K562 (cell line): ENCODE results near the gene CCDC148. TPM values are rescaled to one million over a fixed set of nuclear protein-coding genes. Genes with fewer than 3 reads are reported as not detected.

ENCODE experiments used
- BMI1 ChIP-seq: fragments of 150-350 bp; IDR thresholded peaks from 2 replicates; pipeline ENCODE4 v1.6.1; 2014; ENCODE audit warnings: low read length
- CREB1 ChIP-seq, 2 experiments: sonication (generic) in 1 of 2; formaldehyde crosslinking in 1 of 2; IDR thresholded peaks; 2 replicates each; pipeline versions ENCODE4 v1.6.1 to v1.8.0; 2012 to 2022; ENCODE audit warnings: inconsistent platforms in 1 of 2, mild to moderate bottlenecking in 1 of 2, missing genetic modification reagents in 1 of 2, moderate library complexity in 1 of 2
- CREM ChIP-seq: IDR thresholded peaks from 2 replicates; pipeline ENCODE4 v1.6.1; 2014; ENCODE audit warnings: antibody characterized with exemption, low read depth
- CSDE1 ChIP-seq, 2 experiments: fragments of 450-650 bp; IDR thresholded peaks; 2 replicates each; pipeline ENCODE4 v1.6.1; 2016; ENCODE audit warnings: mild to moderate bottlenecking in 1 of 2
- E2F6 ChIP-seq, 2 experiments: IDR thresholded peaks; 2 replicates each; pipeline ENCODE4 v1.6.1; 2011; ENCODE audit warnings: borderline replicate concordance in 1 of 2, control low read depth in 1 of 2, low read depth in 1 of 2, low read length in 1 of 2, mild to moderate bottlenecking in 1 of 2, mixed read lengths in 1 of 2, moderate library complexity in 1 of 2; ENCODE audit not compliant: insufficient read depth in 1 of 2, insufficient read length in 1 of 2, poor library complexity in 1 of 2, severe bottlenecking in 1 of 2; ENCODE audit errors: extremely low read depth in 1 of 2
- ESRRA ChIP-seq: fragments of 450-650 bp; IDR thresholded peaks from 2 replicates; pipeline ENCODE4 v1.6.1; 2014; ENCODE audit warnings: low read depth, mild to moderate bottlenecking, moderate library complexity, borderline replicate concordance
- HNRNPL ChIP-seq: fragments of 200-400 bp; formaldehyde crosslinking; IDR thresholded peaks from 2 replicates; pipeline ENCODE4 v1.6.1; 2017; ENCODE audit warnings: low read depth, mild to moderate bottlenecking, low read length
- JUN ChIP-seq, 2 experiments: sonication (generic) in 1 of 2; formaldehyde crosslinking in 1 of 2; IDR thresholded peaks; 2 replicates each; pipeline versions ENCODE4 v1.6.1 to v1.8.0; 2012 to 2022; ENCODE audit warnings: borderline replicate concordance in 2 of 2, mild to moderate bottlenecking in 2 of 2, improper control_type of control experiment in 1 of 2, low read depth in 1 of 2, low read length in 1 of 2, missing genetic modification reagents in 1 of 2
- MXI1 ChIP-seq: IDR thresholded peaks from 2 replicates; pipeline ENCODE4 v1.6.1; 2011; ENCODE audit warnings: low read depth, mild to moderate bottlenecking, improper control_type of control experiment, low read length
- NR2C1 ChIP-seq, 2 experiments: fragments of 450-650 bp; IDR thresholded peaks; 2 replicates each; pipeline ENCODE4 v1.6.1; 2017; ENCODE audit warnings: mild to moderate bottlenecking in 2 of 2, antibody characterized with exemption in 1 of 2, inconsistent platforms in 1 of 2, missing compliant biosample characterization in 1 of 2, missing genetic modification characterization in 1 of 2
- NRF1 ChIP-seq, 2 experiments: fragments of 450-650 bp; IDR thresholded peaks in 1 of 2; conservative IDR thresholded peaks in 1 of 2; 2 replicates each; pipeline ENCODE4 v1.6.1; 2014; ENCODE audit warnings: mild to moderate bottlenecking in 2 of 2
- RB1 ChIP-seq: fragments of 450-650 bp; IDR thresholded peaks from 2 replicates; pipeline ENCODE4 v1.6.1; 2017; ENCODE audit warnings: low read depth, mild to moderate bottlenecking
- RBM17 ChIP-seq: fragments of 200-400 bp; formaldehyde crosslinking; IDR thresholded peaks from 2 replicates; pipeline ENCODE4 v1.6.1; 2017; ENCODE audit warnings: low read depth, mild to moderate bottlenecking, low read length, borderline replicate concordance
- RCOR1 ChIP-seq, 2 experiments: IDR thresholded peaks; 2 replicates each; pipeline ENCODE4 v1.6.1; 2012; ENCODE audit warnings: low read depth in 2 of 2, low read length in 2 of 2, borderline replicate concordance in 1 of 2, improper control_type of control experiment in 1 of 2
- RFX5 ChIP-seq: IDR thresholded peaks from 2 replicates; pipeline ENCODE4 v1.6.1; 2011; ENCODE audit warnings: low read depth, mild to moderate bottlenecking, improper control_type of control experiment, low read length
- YY1 ChIP-seq, 3 experiments: IDR thresholded peaks; 2 replicates each; pipeline ENCODE4 v1.6.1; 2011; ENCODE audit warnings: low read length in 2 of 3, mild to moderate bottlenecking in 2 of 3, moderate library complexity in 2 of 3, borderline replicate concordance in 1 of 3, control low read depth in 1 of 3, low read depth in 1 of 3; ENCODE audit not compliant: insufficient read depth in 3 of 3, insufficient replicate concordance in 2 of 3, control insufficient read depth in 1 of 3, insufficient read length in 1 of 3; ENCODE audit errors: extremely low read depth in 1 of 3
- ZBTB12 ChIP-seq: fragments of 250-450 bp; sonication (Bioruptor Pico); IDR thresholded peaks from 2 replicates; pipeline ENCODE4 v1.4.0; 2020
- ZEB2 ChIP-seq: fragments of 450-650 bp; IDR thresholded peaks from 2 replicates; pipeline ENCODE4 v1.6.1; 2016
- ZNF347 ChIP-seq: fragments of 450-650 bp; formaldehyde crosslinking; IDR thresholded peaks from 2 replicates; pipeline ENCODE4 v1.4.0; 2020; ENCODE audit warnings: low read depth, mild to moderate bottlenecking, moderate library complexity
- ZNF511 ChIP-seq: sonication (generic); formaldehyde crosslinking; IDR thresholded peaks from 2 replicates; pipeline ENCODE4 v1.8.0; 2022; ENCODE audit warnings: mild to moderate bottlenecking, missing genetic modification reagents
- polyA plus RNA-seq, 8 experiments: library from polyadenylated mRNA; depleted of rRNA in 4 of 8; stranded (reverse) in 5 of 8; unstranded in 3 of 8; fragments of >200 nt; fragmentation: Nextera tagmentation in 2 of 8; fragmentation: Illumina TruSeq in 1 of 8; extraction: Ambion mirVana in 2 of 8; extraction: Trizol in 1 of 8; gene quantifications; 2 replicates each; pipeline versions ENCODE4 v1.2.1 to v1.2.3, GENCODE V29; 2011 to 2014; ENCODE audit warnings: inconsistent platforms in 1 of 8, missing spikeins in 1 of 8
- total RNA-seq, 7 experiments: library from RNA; depleted of rRNA in 6 of 7; stranded (reverse); fragments of >200 nt in 6 of 7; fragmentation: Illumina TruSeq in 2 of 7; extraction: Trizol in 2 of 7; gene quantifications; 2 replicates each; pipeline versions ENCODE4 v1.2.1 to v1.2.3, GENCODE V29; 2011 to 2021; ENCODE audit warnings: low replicate concordance in 1 of 7

The CCDC148 gene
- total and polyA plus RNA-seq, 9 of the 15 experiments (the other 6 are each of a cell fraction or from before 2014, with no cell fraction given): 0.10 to 1.4 (median 0.65) TPM

GRCh38 chr2:158456309-158457066, at the start of gene CCDC148, which contains the start of gene PKP4 (continued):
- TF ChIP-seq BMI1 (peak; percentile 66; the same call in 1 of the 2 replicates), E2F6 (IDR thresholded peaks at IDR 0.05; ENCODE audit: borderline replicate concordance in 1 of 2, extremely low read depth in 1 of 2, insufficient read depth in 1 of 2, insufficient read length in 1 of 2, low read depth in 1 of 2, low read length in 1 of 2, poor library complexity in 1 of 2, severe bottlenecking in 1 of 2) (peak in 1 of 2 experiments; percentile 98), ZEB2 (0 out of 2 replicates have a peak, but pooled peaks have one; percentile 31), RBM17 (no peak), JUN (IDR thresholded peaks at IDR 0.05; ENCODE audit: borderline replicate concordance, low read depth, low read length) (no peak), JUN (CRISPR knock-in tag; IDR thresholded peaks at IDR 0.05; ENCODE audit: borderline replicate concordance) (peak; percentile 10; the same call in 1 of the 2 replicates), ZNF347 (CRISPR knock-in tag) (no peak), NR2C1 (IDR thresholded peaks at IDR 0.05) (peak; percentile 92), NR2C1 (tag; IDR thresholded peaks at IDR 0.05) (peak; percentile 91), HNRNPL (peak; percentile 45), ZBTB12 (CRISPR knock-in tag) (no peak), RFX5 (no peak), RCOR1 (IDR thresholded peaks at IDR 0.05; ENCODE audit: borderline replicate concordance in 1 of 2, low read depth in 2 of 2, low read length in 2 of 2) (peak in 1 of 2 experiments; percentile 67; a peak in 2 of 4 replicates), ZNF511 (0 out of 2 replicates have a peak, but pooled peaks have one; percentile 35), ESRRA (peak; percentile 79; the same call in 1 of the 2 replicates), CREB1 (IDR thresholded peaks at IDR 0.05) (peak; percentile 53; the same call in 1 of the 2 replicates), CREB1 (CRISPR knock-in tag; IDR thresholded peaks at IDR 0.05) (no peak), MXI1 (peak; percentile 85), RB1 (peak; percentile 65; the same call in 1 of the 2 replicates), CREM (peak; percentile 50), YY1 (IDR thresholded peaks at IDR 0.05; ENCODE audit: borderline replicate concordance in 1 of 3, control insufficient read depth in 1 of 3, extremely low read depth in 1 of 3, insufficient read depth in 3 of 3, insufficient read length in 1 of 3, insufficient replicate concordance in 2 of 3, low read depth in 1 of 3, low read length in 2 of 3) (peak in 2 of 3 experiments; percentile 50 to 75), CSDE1 (IDR thresholded peaks at IDR 0.05) (0 out of 4 replicates have a peak, but pooled peaks of 1 of the 2 experiments have one; percentile 64), NRF1 (conservative IDR thresholded peaks at IDR 0.05 in 1 of 2, IDR thresholded peaks at IDR 0.05 in 1 of 2) (0 out of 4 replicates have a peak, but pooled peaks have one; percentile 33 to 40)
